Astrocyte (in vitro differentiated cells and primary cell): ENCODE measurements around the gene MAP3K20. TPM values are rescaled to one million over a fixed set of nuclear protein-coding genes. Genes with fewer than 3 reads are reported as not detected.

Experiments
- DNase-seq: peaks from one replicate; pipeline ENCODE4 v3.0.0-alpha.2; 2010; ENCODE audit warnings: low read depth
- FAIRE-seq: peaks from 2 replicates; lab custom pipeline; 2011; peaks lifted over from hg19 to GRCh38; lab: Jason Lieb, UNC
- H2AFZ ChIP-seq: 2 replicates; pipeline ENCODE4 v1.6.0; 2012; ENCODE audit warnings: low read depth, low read length, inconsistent platforms
- H3K27ac ChIP-seq: 2 replicates; pipeline ENCODE4 v1.5.1; 2011; ENCODE audit warnings: low read depth, low read length, inconsistent platforms
- H3K27me3 ChIP-seq: 2 replicates; pipeline ENCODE4 v1.6.0; 2011; ENCODE audit warnings: low read length, inconsistent platforms; ENCODE audit not compliant: insufficient read depth
- H3K36me3 ChIP-seq: 2 replicates; pipeline ENCODE4 v1.5.1; 2011; ENCODE audit warnings: low read length, inconsistent platforms; ENCODE audit not compliant: insufficient read depth
- H3K4me1 ChIP-seq: 2 replicates; pipeline ENCODE4 v1.5.1; 2011; ENCODE audit warnings: low read length, inconsistent platforms; ENCODE audit not compliant: insufficient read depth
- H3K4me2 ChIP-seq: 2 replicates; pipeline ENCODE4 v1.6.0; 2012; ENCODE audit warnings: low read length, inconsistent platforms
- H3K4me3 ChIP-seq: 2 replicates; pipeline ENCODE4 v1.5.1; 2011; ENCODE audit warnings: low read depth, mild to moderate bottlenecking, low read length, inconsistent platforms; ENCODE audit not compliant: insufficient read depth
- H3K79me2 ChIP-seq: 2 replicates; pipeline ENCODE4 v1.6.0; 2012; ENCODE audit warnings: mild to moderate bottlenecking, low read length, inconsistent platforms; ENCODE audit not compliant: insufficient read depth
- H3K9ac ChIP-seq: 2 replicates; pipeline ENCODE4 v1.6.0; 2012; ENCODE audit warnings: mild to moderate bottlenecking, low read length, inconsistent platforms
- H3K9me3 ChIP-seq: 2 replicates; pipeline ENCODE4 v1.5.1; 2012; ENCODE audit warnings: low read depth, mild to moderate bottlenecking, low read length, inconsistent platforms; ENCODE audit not compliant: insufficient read depth
- H4K20me1 ChIP-seq: 2 replicates; pipeline ENCODE4 v1.6.0; 2012; ENCODE audit warnings: low read length, inconsistent platforms; ENCODE audit not compliant: insufficient read depth
- H3K27ac Mint-ChIP-seq: one replicate; pipeline ENCODE4 v1.8.0; 2021; ENCODE audit warnings: mild to moderate bottlenecking, mixed read lengths; ENCODE audit not compliant: unreplicated experiment
- H3K27me3 Mint-ChIP-seq: one replicate; pipeline ENCODE4 v1.8.0; 2021; ENCODE audit warnings: low read depth, mixed read lengths; ENCODE audit not compliant: unreplicated experiment
- H3K36me3 Mint-ChIP-seq: one replicate; pipeline ENCODE4 v1.8.0; 2021; ENCODE audit warnings: low read depth, mixed read lengths; ENCODE audit not compliant: unreplicated experiment
- H3K4me1 Mint-ChIP-seq: one replicate; pipeline ENCODE4 v1.8.0; 2021; ENCODE audit warnings: low read depth, mixed read lengths; ENCODE audit not compliant: unreplicated experiment
- H3K4me3 Mint-ChIP-seq: one replicate; pipeline ENCODE4 v1.8.0; 2021; ENCODE audit warnings: mild to moderate bottlenecking, moderate library complexity, mixed read lengths; ENCODE audit not compliant: unreplicated experiment
- H3K9me3 Mint-ChIP-seq: one replicate; pipeline ENCODE4 v1.8.0; 2021; ENCODE audit warnings: mild to moderate bottlenecking, mixed read lengths; ENCODE audit not compliant: unreplicated experiment
- CTCF ChIP-seq: IDR thresholded peaks from 2 replicates; pipeline ENCODE4 v1.5.1; 2011; ENCODE audit warnings: low read depth, mild to moderate bottlenecking, inconsistent platforms, low read length, moderate library complexity; ENCODE audit not compliant: insufficient read depth
- EZH2 ChIP-seq: IDR thresholded peaks from 2 replicates; pipeline ENCODE4 v1.6.1; 2012; ENCODE audit warnings: mild to moderate bottlenecking, low read length, inconsistent platforms; ENCODE audit not compliant: insufficient read depth
- total RNA-seq: library from RNA; stranded (reverse); gene quantifications from 2 replicates; pipeline ENCODE4 v1.2.1, GENCODE V29; 2021

The MAP3K20 gene
- total RNA-seq, 1 donor from 2014 or later = 42.4 TPM

DNA sequence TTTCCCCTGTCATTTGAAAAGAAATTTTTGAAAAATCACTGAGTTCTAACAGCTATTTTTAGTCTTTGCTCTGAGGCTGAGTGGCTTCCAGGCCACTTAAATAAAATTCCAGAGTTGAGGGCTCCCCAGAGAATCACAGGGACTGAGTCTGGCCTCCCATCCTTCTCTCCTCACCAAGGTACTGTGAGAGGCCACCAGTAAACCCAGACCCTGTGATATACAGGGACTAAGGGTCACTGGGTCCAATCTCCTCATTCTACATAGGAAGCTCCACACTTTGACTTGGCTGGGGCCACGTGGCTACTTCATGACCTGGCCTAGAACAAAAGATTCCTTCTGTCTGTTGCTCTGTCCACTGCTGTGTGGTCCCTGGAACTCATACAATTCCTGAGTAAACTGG, 155.8 kb downstream of the MAP3K20 start:
- H3K9me3 Mint-ChIP-seq = peaks cover 2% of the 10 kb centered on the region
- Histone ChIP-seq H3K9me3 (no peaks in the 10 kb centered on the region), H3K36me3 (no peaks in the 10 kb centered on the region), H3K4me1 (no peaks in the 10 kb centered on the region), H2AFZ (no peak overlapping the region), H3K27me3 (no peaks in the 10 kb centered on the region), H3K4me3 (no peak overlapping the region), H3K79me2 (no peaks in the 10 kb centered on the region), H3K27ac (no peak overlapping the region), H3K9ac (no peak overlapping the region), H4K20me1 (no peaks in the 10 kb centered on the region), H3K4me2 (no peak overlapping the region)
- H3K4me3 Mint-ChIP-seq = no peak overlapping the region
- no peak for TF ChIP-seq EZH2
- H3K36me3 Mint-ChIP-seq = peaks cover 24% of the 10 kb centered on the region
- FAIRE-seq = no peak
- no peaks in the 10 kb centered on the region for H3K27me3 Mint-ChIP-seq
- no peak overlapping the region for H3K27ac Mint-ChIP-seq
- DNase-seq = no peak
- H3K4me1 Mint-ChIP-seq = no peaks in the 10 kb centered on the region

- Mint-ChIP-seq H3K4me1 (no peaks in the 10 kb centered on the region), H3K4me3 (no peak overlapping the region), H3K27me3 (no peaks in the 10 kb centered on the region), H3K27ac (peak overlapping the region; percentile 20), H3K36me3 (peaks cover 24% of the 10 kb centered on the region), H3K9me3 (peaks cover 2% of the 10 kb centered on the region)
- H3K4me1 ChIP-seq = no peaks in the 10 kb centered on the region
- peak; percentile 68 for DNase-seq
- H4K20me1 ChIP-seq = no peaks in the 10 kb centered on the region
- FAIRE-seq = no peak
- H3K27ac ChIP-seq = no peak overlapping the region
- H3K9ac ChIP-seq = no peak overlapping the region
- no peak overlapping the region for H2AFZ ChIP-seq
- H3K4me3 ChIP-seq = no peak overlapping the region
- H3K27me3 ChIP-seq = no peaks in the 10 kb centered on the region
- no peaks in the 10 kb centered on the region for H3K9me3 ChIP-seq
- no peaks in the 10 kb centered on the region for H3K79me2 ChIP-seq
- H3K4me2 ChIP-seq = peak overlapping the region; percentile 3
- H3K36me3 ChIP-seq = no peaks in the 10 kb centered on the region
- no peak for TF ChIP-seq EZH2
- no peak for TF ChIP-seq CTCF
Observed at GRCh38 chr2:173232956-173233744, 157.5 kb downstream of the MAP3K20 start.

GRCh38 chr2:173235947-173236803, 160.5 kb downstream of the MAP3K20 start:
- no peak for TF ChIP-seq EZH2
- TF ChIP-seq CTCF = no peak
- FAIRE-seq = no peak
- H3K36me3 ChIP-seq = peaks cover 5% of the 10 kb centered on the region
- Mint-ChIP-seq H3K36me3 (peaks cover 29% of the 10 kb centered on the region), H3K27me3 (no peaks in the 10 kb centered on the region), H3K4me1 (no peaks in the 10 kb centered on the region), H3K4me3 (no peak overlapping the region), H3K9me3 (peaks cover 2% of the 10 kb centered on the region), H3K27ac (no peak overlapping the region)
- no peak overlapping the region for H3K9ac ChIP-seq
- no peak overlapping the region for H3K27ac ChIP-seq
- no peaks in the 10 kb centered on the region for H4K20me1 ChIP-seq
- no peaks in the 10 kb centered on the region for H3K4me1 ChIP-seq
- no peaks in the 10 kb centered on the region for H3K9me3 ChIP-seq
- no peak overlapping the region for H3K4me2 ChIP-seq
- no peaks in the 10 kb centered on the region for H3K79me2 ChIP-seq
- H3K27me3 ChIP-seq = no peaks in the 10 kb centered on the region
- H2AFZ ChIP-seq = no peak overlapping the region
- no peak overlapping the region for H3K4me3 ChIP-seq
- DNase-seq = no peak
